Fibroblast of pulmonary artery (primary cell): ENCODE results near the gene SIGLEC10.

Experiments used
- DNase-seq: peaks from one replicate; pipeline ENCODE4 v3.0.0-alpha.2; 2010; ENCODE audit warnings: low read depth
- H3K4me3 ChIP-seq: replicated peaks from 2 replicates; pipeline ENCODE4 v1.5.1; 2011; ENCODE audit warnings: low read depth, mild to moderate bottlenecking, control low read depth, low read length, moderate library complexity
- CTCF ChIP-seq: IDR thresholded peaks from 2 replicates; pipeline ENCODE4 v1.5.1; 2011; ENCODE audit warnings: mild to moderate bottlenecking, control low read depth, low read length, inconsistent platforms; ENCODE audit errors: missing control alignments

SIGLEC10 gene

GRCh38 chr19:51389143-51389542 lies 28.3 kb downstream of the SIGLEC10 start:
- no peak for TF ChIP-seq CTCF
- no peak for DNase-seq
- no peak overlapping the region for H3K4me3 ChIP-seq

- no peak within 1 kb of the TSS for H3K4me3 ChIP-seq
- DNase-seq = no peak
- no peak for TF ChIP-seq CTCF
These were observed 29.5 kb downstream of the SIGLEC10 start, which contains the start of gene LIM2 for GRCh38 chr19:51387924-51388389. Gene LIM2 (minus strand): TSS chr19:51387974. CDS start chr19:51387443, 531 bp downstream.

- no peak for DNase-seq
- no peak overlapping the region for H3K4me3 ChIP-seq
- no peak for TF ChIP-seq CTCF
These were observed 30.4 kb downstream of the SIGLEC10 start for GRCh38 chr19:51386882-51387520.

- no peak for DNase-seq
- no peak for TF ChIP-seq CTCF
These were observed 35.4 kb downstream of the SIGLEC10 start for GRCh38 chr19:51382004-51382403.

GRCh38 chr19:51380379-51380778 lies 37.1 kb downstream of the SIGLEC10 start:
- DNase-seq = no peak
- H3K4me3 ChIP-seq = no peak overlapping the region
- no peak for TF ChIP-seq CTCF

More at GRCh38 chr19:51382004-51382403, 35.4 kb downstream of the SIGLEC10 start:
- H3K4me3 ChIP-seq = no peak overlapping the region

GRCh38 chr19:51377422-51377821 lies 40.0 kb downstream of the SIGLEC10 start:
- no peak for DNase-seq
- no peak for TF ChIP-seq CTCF
- no peak overlapping the region for H3K4me3 ChIP-seq
